Measurements from ENCODE around the gene CDKL2. TPM values are rescaled to one million over a fixed set of nuclear protein-coding genes. Genes with fewer than 3 reads are reported as not detected.

Gene CDKL2
- total and polyA plus RNA-seq, 2 experiments from 2014 or later, result not detected

- WGBS, 2 experiments (ENCODE audit: low coverage in 1 of 2, low lambda C conversion rate in 2 of 2, missing lambda C conversion rate in 2 of 2), result 20 to 27% methylated on average over 3 of the region's 3 CpGs
- in situ Hi-C loops (cut with MboI), result no loop called here
Measured at GRCh38 chr4:75596061-75596460, 34.3 kb downstream of the CDKL2 start.

GRCh38 chr4:75593393-75593792, 36.9 kb downstream of the CDKL2 start:
- no peak for DNase-seq
- H2AFZ ChIP-seq, result no peak overlapping the region
- 39 to 61% methylated on average over 1 of the region's 1 CpG for WGBS, 2 experiments (ENCODE audit: low coverage in 1 of 2, low lambda C conversion rate in 2 of 2, missing lambda C conversion rate in 2 of 2)
- no peaks in the 10 kb centered on the region for H3K9me2 ChIP-seq (ENCODE audit: insufficient read depth)
- H3K9ac ChIP-seq, result no peak overlapping the region
- H3K27ac ChIP-seq, result no peak overlapping the region
- TF ChIP-seq EZH2phosphoT487 (IDR thresholded peaks at IDR 0.05; ENCODE audit: insufficient read depth, low read depth), result no peak
- TF ChIP-seq EZH2 (IDR thresholded peaks at IDR 0.05; ENCODE audit: insufficient read depth, poor library complexity, severe bottlenecking), result no peak
- H3K27me3 ChIP-seq (replicated peaks; ENCODE audit: insufficient read depth), result no peaks in the 10 kb centered on the region
- H3K36me3 ChIP-seq (ENCODE audit: low read depth), result no peaks in the 10 kb centered on the region
- H3K9me3 ChIP-seq (ENCODE audit: low read depth), result no peaks in the 10 kb centered on the region
- no peak overlapping the region for H3K4me3 ChIP-seq
- H3K79me2 ChIP-seq (ENCODE audit: insufficient read depth), result no peaks in the 10 kb centered on the region
- no peaks in the 10 kb centered on the region for H3F3A ChIP-seq (ENCODE audit: insufficient read depth)
- no peaks in the 10 kb centered on the region for H4K20me1 ChIP-seq (ENCODE audit: insufficient read depth)
- no peaks in the 10 kb centered on the region for H3K4me1 ChIP-seq (ENCODE audit: insufficient read depth)
- no peak overlapping the region for H3K4me2 ChIP-seq (ENCODE audit: unreplicated experiment)
- in situ Hi-C loops (cut with MboI), result no loop called here

More at GRCh38 chr4:75596061-75596460, 34.3 kb downstream of the CDKL2 start:
- Histone ChIP-seq H3K4me1 (ENCODE audit: insufficient read depth) (no peaks in the 10 kb centered on the region), H3K36me3 (ENCODE audit: low read depth) (no peaks in the 10 kb centered on the region), H3K27me3 (replicated peaks; ENCODE audit: insufficient read depth) (no peaks in the 10 kb centered on the region), H3K27ac (no peak overlapping the region), H3K4me3 (no peak overlapping the region), H3K9ac (no peak overlapping the region), H3F3A (ENCODE audit: insufficient read depth) (no peaks in the 10 kb centered on the region), H3K9me3 (ENCODE audit: low read depth) (no peaks in the 10 kb centered on the region), H4K20me1 (ENCODE audit: insufficient read depth) (no peaks in the 10 kb centered on the region), H3K9me2 (ENCODE audit: insufficient read depth) (no peaks in the 10 kb centered on the region), H3K4me2 (ENCODE audit: unreplicated experiment) (no peak overlapping the region), H3K79me2 (ENCODE audit: insufficient read depth) (no peaks in the 10 kb centered on the region), H2AFZ (no peak overlapping the region)
- TF ChIP-seq EZH2phosphoT487 (IDR thresholded peaks at IDR 0.05; ENCODE audit: insufficient read depth, low read depth), result no peak
- no peak for TF ChIP-seq EZH2 (IDR thresholded peaks at IDR 0.05; ENCODE audit: insufficient read depth, poor library complexity, severe bottlenecking)
- no peak for DNase-seq

GRCh38 chr4:75584067-75584466, 46.3 kb downstream of the CDKL2 start:
- no peaks in the 10 kb centered on the region for H3K4me1 ChIP-seq (ENCODE audit: insufficient read depth)
- no peak overlapping the region for H3K4me2 ChIP-seq (ENCODE audit: unreplicated experiment)
- no peak overlapping the region for H2AFZ ChIP-seq
- H4K20me1 ChIP-seq (ENCODE audit: insufficient read depth), result no peaks in the 10 kb centered on the region
- WGBS, 2 experiments (ENCODE audit: low coverage in 1 of 2, low lambda C conversion rate in 2 of 2, missing lambda C conversion rate in 2 of 2), result 33 to 45% methylated on average over 2 of the region's 2 CpGs
- in situ Hi-C loops (cut with MboI), result no loop called here
- peaks cover 11% of the 10 kb centered on the region for H3K27me3 ChIP-seq (replicated peaks; ENCODE audit: insufficient read depth)
- no peaks in the 10 kb centered on the region for H3F3A ChIP-seq (ENCODE audit: insufficient read depth)
- H3K27ac ChIP-seq, result no peak overlapping the region
- no peak overlapping the region for H3K4me3 ChIP-seq
- no peaks in the 10 kb centered on the region for H3K9me3 ChIP-seq (ENCODE audit: low read depth)
- no peak for DNase-seq
- no peaks in the 10 kb centered on the region for H3K9me2 ChIP-seq (ENCODE audit: insufficient read depth)
- no peak overlapping the region for H3K9ac ChIP-seq
- no peaks in the 10 kb centered on the region for H3K79me2 ChIP-seq (ENCODE audit: insufficient read depth)
- no peaks in the 10 kb centered on the region for H3K36me3 ChIP-seq (ENCODE audit: low read depth)
- TF ChIP-seq EZH2 (IDR thresholded peaks at IDR 0.05; ENCODE audit: insufficient read depth, poor library complexity, severe bottlenecking) (no peak), EZH2phosphoT487 (IDR thresholded peaks at IDR 0.05; ENCODE audit: insufficient read depth, low read depth) (no peak)

- TF ChIP-seq EZH2 (IDR thresholded peaks at IDR 0.05; ENCODE audit: insufficient read depth, poor library complexity, severe bottlenecking), result no peak
- no peak for TF ChIP-seq EZH2phosphoT487 (IDR thresholded peaks at IDR 0.05; ENCODE audit: insufficient read depth, low read depth)
- Histone ChIP-seq H3K9ac (no peak overlapping the region), H3K4me1 (ENCODE audit: insufficient read depth) (no peaks in the 10 kb centered on the region), H3K79me2 (ENCODE audit: insufficient read depth) (no peaks in the 10 kb centered on the region), H3K9me3 (ENCODE audit: low read depth) (no peaks in the 10 kb centered on the region), H3K9me2 (ENCODE audit: insufficient read depth) (no peaks in the 10 kb centered on the region), H3K36me3 (ENCODE audit: low read depth) (no peaks in the 10 kb centered on the region), H2AFZ (no peak overlapping the region), H3K4me2 (ENCODE audit: unreplicated experiment) (no peak overlapping the region), H3K27ac (no peak overlapping the region), H4K20me1 (ENCODE audit: insufficient read depth) (no peaks in the 10 kb centered on the region), H3F3A (ENCODE audit: insufficient read depth) (no peaks in the 10 kb centered on the region), H3K27me3 (replicated peaks; ENCODE audit: insufficient read depth) (peaks cover 11% of the 10 kb centered on the region; the same call in 1 of the 2 replicates), H3K4me3 (no peak overlapping the region)
- DNase-seq, result no peak
- 62 to 65% methylated on average over 2 of the region's 2 CpGs for WGBS, 2 experiments (ENCODE audit: low coverage in 1 of 2, low lambda C conversion rate in 2 of 2, missing lambda C conversion rate in 2 of 2)
- in situ Hi-C loops (cut with MboI), result no loop called here
Measured at GRCh38 chr4:75567725-75568124, 62.6 kb downstream of the CDKL2 start.

GRCh38 chr4:75566911-75567310, 63.4 kb downstream of the CDKL2 start:
- no peak overlapping the region for H2AFZ ChIP-seq
- no peak overlapping the region for H3K9ac ChIP-seq
- H3K27me3 ChIP-seq (replicated peaks; ENCODE audit: insufficient read depth), result 0 out of 2 replicates have a peak, but pooled peaks cover 2% of the 10 kb centered on the region
- DNase-seq, result no peak
- no peaks in the 10 kb centered on the region for H3K4me1 ChIP-seq (ENCODE audit: insufficient read depth)
- no peaks in the 10 kb centered on the region for H3K9me3 ChIP-seq (ENCODE audit: low read depth)
- H3K4me2 ChIP-seq (ENCODE audit: unreplicated experiment), result no peak overlapping the region
- no peak overlapping the region for H3K4me3 ChIP-seq
- no peaks in the 10 kb centered on the region for H3K79me2 ChIP-seq (ENCODE audit: insufficient read depth)
- in situ Hi-C loops (cut with MboI), result no loop called here
- no peak overlapping the region for H3K27ac ChIP-seq
- 38 to 41% methylated on average over 1 of the region's 1 CpG for WGBS, 2 experiments (ENCODE audit: low coverage in 1 of 2, low lambda C conversion rate in 2 of 2, missing lambda C conversion rate in 2 of 2)
- H3K9me2 ChIP-seq (ENCODE audit: insufficient read depth), result no peaks in the 10 kb centered on the region
- H4K20me1 ChIP-seq (ENCODE audit: insufficient read depth), result no peaks in the 10 kb centered on the region
- no peaks in the 10 kb centered on the region for H3F3A ChIP-seq (ENCODE audit: insufficient read depth)
- no peaks in the 10 kb centered on the region for H3K36me3 ChIP-seq (ENCODE audit: low read depth)
- TF ChIP-seq EZH2phosphoT487 (IDR thresholded peaks at IDR 0.05; ENCODE audit: insufficient read depth, low read depth), result no peak
- TF ChIP-seq EZH2 (IDR thresholded peaks at IDR 0.05; ENCODE audit: insufficient read depth, poor library complexity, severe bottlenecking), result no peak
